ENCODE data around the gene RIMS1.

DNA sequence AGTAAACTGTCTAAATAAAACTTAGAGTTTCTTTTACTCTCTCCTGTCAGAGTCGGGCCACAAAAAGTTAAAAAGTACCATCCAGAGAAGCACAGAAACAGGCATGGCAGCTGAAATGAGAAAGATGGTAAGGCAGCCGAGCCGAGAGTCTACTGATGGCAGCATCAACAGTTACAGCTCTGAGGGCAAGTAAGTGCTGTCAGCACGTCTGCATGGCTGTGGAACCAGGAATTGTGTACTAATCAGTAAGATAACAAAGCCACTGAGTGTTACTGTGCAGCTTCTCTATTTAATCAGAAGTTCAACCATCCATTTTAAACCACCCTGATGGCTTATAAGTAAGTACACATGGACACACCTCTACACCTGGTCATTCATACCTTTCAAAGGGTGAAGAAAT is 504.2 kb downstream of the RIMS1 start:
- TF ChIP-seq, protein P1, sequence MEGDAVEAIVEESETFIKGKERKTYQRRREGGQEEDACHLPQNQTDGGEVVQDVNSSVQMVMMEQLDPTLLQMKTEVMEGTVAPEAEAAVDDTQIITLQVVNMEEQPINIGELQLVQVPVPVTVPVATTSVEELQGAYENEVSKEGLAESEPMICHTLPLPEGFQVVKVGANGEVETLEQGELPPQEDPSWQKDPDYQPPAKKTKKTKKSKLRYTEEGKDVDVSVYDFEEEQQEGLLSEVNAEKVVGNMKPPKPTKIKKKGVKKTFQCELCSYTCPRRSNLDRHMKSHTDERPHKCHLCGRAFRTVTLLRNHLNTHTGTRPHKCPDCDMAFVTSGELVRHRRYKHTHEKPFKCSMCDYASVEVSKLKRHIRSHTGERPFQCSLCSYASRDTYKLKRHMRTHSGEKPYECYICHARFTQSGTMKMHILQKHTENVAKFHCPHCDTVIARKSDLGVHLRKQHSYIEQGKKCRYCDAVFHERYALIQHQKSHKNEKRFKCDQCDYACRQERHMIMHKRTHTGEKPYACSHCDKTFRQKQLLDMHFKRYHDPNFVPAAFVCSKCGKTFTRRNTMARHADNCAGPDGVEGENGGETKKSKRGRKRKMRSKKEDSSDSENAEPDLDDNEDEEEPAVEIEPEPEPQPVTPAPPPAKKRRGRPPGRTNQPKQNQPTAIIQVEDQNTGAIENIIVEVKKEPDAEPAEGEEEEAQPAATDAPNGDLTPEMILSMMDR (IDR thresholded peaks at IDR 0.05 in 4 of 5, conservative IDR thresholded peaks at IDR 0.05 in 1 of 5), result no peak
- no peak for TF ChIP-seq POLR2A (IDR thresholded peaks at IDR 0.05)

Data from gastrocnemius medialis (tissue), 4 donors.